ENCODE results near the gene B4GALT2. TPM values are rescaled to one million over a fixed set of nuclear protein-coding genes. Genes with fewer than 3 reads are reported as not detected.

Gene B4GALT2
- total and polyA plus RNA-seq, 9 of the 15 experiments (the other 6 are each of a cell fraction or from before 2014, with no cell fraction given) = 1.3 to 86.8 (median 43.8) TPM

DNA sequence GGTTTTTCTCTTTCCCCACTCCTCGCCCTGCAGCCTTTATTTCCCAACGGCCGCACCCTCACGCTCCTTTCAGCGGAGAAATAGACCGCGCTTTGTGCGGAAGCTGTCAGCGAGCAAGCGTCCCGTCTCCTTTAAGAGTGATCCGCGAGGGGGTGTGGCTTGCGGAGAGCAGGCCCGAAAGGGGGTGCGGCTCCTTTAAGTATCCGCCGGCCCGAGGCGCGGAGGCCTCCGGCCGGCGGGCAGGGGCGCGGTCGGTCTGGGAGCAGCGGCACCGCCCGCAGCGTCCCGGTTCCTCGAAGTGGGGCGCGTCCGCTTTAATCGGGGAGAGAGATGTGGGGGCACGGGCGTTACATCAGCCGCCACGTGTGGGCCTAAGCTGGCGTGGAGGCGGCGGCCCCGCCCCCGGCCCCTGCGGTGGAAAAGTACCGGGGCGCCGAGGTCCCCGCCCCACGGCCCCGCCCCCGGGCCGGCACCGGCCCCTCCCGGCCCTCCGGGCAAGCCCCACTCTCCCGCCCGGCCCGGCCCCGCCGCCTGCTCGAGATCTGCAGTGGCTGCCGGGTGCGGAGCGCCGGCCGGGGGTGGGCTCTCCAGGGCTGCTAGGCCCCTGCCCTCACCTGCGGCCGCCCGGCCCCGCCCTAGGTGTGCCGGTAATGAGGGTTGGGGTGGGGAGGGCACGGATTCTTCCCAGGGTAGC is 51.0 kb downstream of the B4GALT2 start (continued):
- TF ChIP-seq, protein P1, sequence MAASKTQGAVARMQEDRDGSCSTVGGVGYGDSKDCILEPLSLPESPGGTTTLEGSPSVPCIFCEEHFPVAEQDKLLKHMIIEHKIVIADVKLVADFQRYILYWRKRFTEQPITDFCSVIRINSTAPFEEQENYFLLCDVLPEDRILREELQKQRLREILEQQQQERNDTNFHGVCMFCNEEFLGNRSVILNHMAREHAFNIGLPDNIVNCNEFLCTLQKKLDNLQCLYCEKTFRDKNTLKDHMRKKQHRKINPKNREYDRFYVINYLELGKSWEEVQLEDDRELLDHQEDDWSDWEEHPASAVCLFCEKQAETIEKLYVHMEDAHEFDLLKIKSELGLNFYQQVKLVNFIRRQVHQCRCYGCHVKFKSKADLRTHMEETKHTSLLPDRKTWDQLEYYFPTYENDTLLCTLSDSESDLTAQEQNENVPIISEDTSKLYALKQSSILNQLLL (CRISPR knock-in tag; IDR thresholded peaks at IDR 0.05; ENCODE audit: borderline replicate concordance) = no peak
- TF ChIP-seq ZNF384 (IDR thresholded peaks at IDR 0.05; ENCODE audit: low read depth, low read length) (no peak), ZNF224 (CRISPR knock-in tag; IDR thresholded peaks at IDR 0.05) (no peak), NFE2 (IDR thresholded peaks at IDR 0.05; ENCODE audit: low read depth) (0 out of 2 replicates have a peak, but pooled peaks have one; percentile 2), NFXL1 (CRISPR knock-in tag; IDR thresholded peaks at IDR 0.05) (no peak), NRF1 (conservative IDR thresholded peaks at IDR 0.05 in 1 of 2, IDR thresholded peaks at IDR 0.05 in 1 of 2) (no peak; a peak in 3 of 4 replicates)
- TF ChIP-seq, protein P2, sequence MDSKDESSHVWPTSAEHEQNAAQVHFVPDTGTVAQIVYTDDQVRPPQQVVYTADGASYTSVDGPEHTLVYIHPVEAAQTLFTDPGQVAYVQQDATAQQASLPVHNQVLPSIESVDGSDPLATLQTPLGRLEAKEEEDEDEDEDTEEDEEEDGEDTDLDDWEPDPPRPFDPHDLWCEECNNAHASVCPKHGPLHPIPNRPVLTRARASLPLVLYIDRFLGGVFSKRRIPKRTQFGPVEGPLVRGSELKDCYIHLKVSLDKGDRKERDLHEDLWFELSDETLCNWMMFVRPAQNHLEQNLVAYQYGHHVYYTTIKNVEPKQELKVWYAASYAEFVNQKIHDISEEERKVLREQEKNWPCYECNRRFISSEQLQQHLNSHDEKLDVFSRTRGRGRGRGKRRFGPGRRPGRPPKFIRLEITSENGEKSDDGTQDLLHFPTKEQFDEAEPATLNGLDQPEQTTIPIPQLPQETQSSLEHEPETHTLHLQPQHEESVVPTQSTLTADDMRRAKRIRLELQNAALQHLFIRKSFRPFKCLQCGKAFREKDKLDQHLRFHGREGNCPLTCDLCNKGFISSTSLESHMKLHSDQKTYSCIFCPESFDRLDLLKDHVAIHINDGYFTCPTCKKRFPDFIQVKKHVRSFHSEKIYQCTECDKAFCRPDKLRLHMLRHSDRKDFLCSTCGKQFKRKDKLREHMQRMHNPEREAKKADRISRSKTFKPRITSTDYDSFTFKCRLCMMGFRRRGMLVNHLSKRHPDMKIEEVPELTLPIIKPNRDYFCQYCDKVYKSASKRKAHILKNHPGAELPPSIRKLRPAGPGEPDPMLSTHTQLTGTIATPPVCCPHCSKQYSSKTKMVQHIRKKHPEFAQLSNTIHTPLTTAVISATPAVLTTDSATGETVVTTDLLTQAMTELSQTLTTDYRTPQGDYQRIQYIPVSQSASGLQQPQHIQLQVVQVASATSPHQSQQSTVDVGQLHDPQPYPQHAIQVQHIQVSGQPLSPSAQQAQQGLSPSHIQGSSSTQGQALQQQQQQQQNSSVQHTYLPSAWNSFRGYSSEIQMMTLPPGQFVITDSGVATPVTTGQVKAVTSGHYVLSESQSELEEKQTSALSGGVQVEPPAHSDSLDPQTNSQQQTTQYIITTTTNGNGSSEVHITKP (IDR thresholded peaks at IDR 0.05; ENCODE audit: partially characterized antibody) = peak; percentile 68
- TF ChIP-seq, protein P3, sequence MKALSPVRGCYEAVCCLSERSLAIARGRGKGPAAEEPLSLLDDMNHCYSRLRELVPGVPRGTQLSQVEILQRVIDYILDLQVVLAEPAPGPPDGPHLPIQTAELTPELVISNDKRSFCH (CRISPR knock-in tag; IDR thresholded peaks at IDR 0.05) = no peak
- TF ChIP-seq, protein P3 (tag; IDR thresholded peaks at IDR 0.05) = 0 out of 2 replicates have a peak, but pooled peaks have one; percentile 55
- TF ChIP-seq, protein P4, sequence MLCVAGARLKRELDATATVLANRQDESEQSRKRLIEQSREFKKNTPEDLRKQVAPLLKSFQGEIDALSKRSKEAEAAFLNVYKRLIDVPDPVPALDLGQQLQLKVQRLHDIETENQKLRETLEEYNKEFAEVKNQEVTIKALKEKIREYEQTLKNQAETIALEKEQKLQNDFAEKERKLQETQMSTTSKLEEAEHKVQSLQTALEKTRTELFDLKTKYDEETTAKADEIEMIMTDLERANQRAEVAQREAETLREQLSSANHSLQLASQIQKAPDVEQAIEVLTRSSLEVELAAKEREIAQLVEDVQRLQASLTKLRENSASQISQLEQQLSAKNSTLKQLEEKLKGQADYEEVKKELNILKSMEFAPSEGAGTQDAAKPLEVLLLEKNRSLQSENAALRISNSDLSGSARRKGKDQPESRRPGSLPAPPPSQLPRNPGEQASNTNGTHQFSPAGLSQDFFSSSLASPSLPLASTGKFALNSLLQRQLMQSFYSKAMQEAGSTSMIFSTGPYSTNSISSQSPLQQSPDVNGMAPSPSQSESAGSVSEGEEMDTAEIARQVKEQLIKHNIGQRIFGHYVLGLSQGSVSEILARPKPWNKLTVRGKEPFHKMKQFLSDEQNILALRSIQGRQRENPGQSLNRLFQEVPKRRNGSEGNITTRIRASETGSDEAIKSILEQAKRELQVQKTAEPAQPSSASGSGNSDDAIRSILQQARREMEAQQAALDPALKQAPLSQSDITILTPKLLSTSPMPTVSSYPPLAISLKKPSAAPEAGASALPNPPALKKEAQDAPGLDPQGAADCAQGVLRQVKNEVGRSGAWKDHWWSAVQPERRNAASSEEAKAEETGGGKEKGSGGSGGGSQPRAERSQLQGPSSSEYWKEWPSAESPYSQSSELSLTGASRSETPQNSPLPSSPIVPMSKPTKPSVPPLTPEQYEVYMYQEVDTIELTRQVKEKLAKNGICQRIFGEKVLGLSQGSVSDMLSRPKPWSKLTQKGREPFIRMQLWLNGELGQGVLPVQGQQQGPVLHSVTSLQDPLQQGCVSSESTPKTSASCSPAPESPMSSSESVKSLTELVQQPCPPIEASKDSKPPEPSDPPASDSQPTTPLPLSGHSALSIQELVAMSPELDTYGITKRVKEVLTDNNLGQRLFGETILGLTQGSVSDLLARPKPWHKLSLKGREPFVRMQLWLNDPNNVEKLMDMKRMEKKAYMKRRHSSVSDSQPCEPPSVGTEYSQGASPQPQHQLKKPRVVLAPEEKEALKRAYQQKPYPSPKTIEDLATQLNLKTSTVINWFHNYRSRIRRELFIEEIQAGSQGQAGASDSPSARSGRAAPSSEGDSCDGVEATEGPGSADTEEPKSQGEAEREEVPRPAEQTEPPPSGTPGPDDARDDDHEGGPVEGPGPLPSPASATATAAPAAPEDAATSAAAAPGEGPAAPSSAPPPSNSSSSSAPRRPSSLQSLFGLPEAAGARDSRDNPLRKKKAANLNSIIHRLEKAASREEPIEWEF (CRISPR knock-in tag; IDR thresholded peaks at IDR 0.05) = no peak
- TF ChIP-seq, protein P5, sequence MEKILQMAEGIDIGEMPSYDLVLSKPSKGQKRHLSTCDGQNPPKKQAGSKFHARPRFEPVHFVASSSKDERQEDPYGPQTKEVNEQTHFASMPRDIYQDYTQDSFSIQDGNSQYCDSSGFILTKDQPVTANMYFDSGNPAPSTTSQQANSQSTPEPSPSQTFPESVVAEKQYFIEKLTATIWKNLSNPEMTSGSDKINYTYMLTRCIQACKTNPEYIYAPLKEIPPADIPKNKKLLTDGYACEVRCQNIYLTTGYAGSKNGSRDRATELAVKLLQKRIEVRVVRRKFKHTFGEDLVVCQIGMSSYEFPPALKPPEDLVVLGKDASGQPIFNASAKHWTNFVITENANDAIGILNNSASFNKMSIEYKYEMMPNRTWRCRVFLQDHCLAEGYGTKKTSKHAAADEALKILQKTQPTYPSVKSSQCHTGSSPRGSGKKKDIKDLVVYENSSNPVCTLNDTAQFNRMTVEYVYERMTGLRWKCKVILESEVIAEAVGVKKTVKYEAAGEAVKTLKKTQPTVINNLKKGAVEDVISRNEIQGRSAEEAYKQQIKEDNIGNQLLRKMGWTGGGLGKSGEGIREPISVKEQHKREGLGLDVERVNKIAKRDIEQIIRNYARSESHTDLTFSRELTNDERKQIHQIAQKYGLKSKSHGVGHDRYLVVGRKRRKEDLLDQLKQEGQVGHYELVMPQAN (IDR thresholded peaks at IDR 0.05; ENCODE audit: borderline replicate concordance) = peak; percentile 82; the same call in 1 of the 2 replicates
- TF ChIP-seq, protein P6, sequence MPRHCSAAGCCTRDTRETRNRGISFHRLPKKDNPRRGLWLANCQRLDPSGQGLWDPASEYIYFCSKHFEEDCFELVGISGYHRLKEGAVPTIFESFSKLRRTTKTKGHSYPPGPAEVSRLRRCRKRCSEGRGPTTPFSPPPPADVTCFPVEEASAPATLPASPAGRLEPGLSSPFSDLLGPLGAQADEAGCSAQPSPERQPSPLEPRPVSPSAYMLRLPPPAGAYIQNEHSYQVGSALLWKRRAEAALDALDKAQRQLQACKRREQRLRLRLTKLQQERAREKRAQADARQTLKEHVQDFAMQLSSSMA (CRISPR knock-in tag; IDR thresholded peaks at IDR 0.05) = 0 out of 2 replicates have a peak, but pooled peaks have one; percentile 63

Data from K562 (cell line).